Left hindlimb (tissue), 1 donor: Measurements from ENCODE around the gene COL6A2.
"Not testable (repeated sequence)": the region's sequence is repeated elsewhere in the genome, so short reads cannot be mapped to it uniquely, and the experiment has no call there.

Experiments used
- DNase-seq: peaks from one replicate; pipeline ENCODE4 v3.0.0-alpha.2; 2018

The COL6A2 gene

GRCh38 chr21:46095083-46095719 is 2.7 kb upstream of the COL6A2 start:
- DNase-seq: peak; percentile 30

DNA sequence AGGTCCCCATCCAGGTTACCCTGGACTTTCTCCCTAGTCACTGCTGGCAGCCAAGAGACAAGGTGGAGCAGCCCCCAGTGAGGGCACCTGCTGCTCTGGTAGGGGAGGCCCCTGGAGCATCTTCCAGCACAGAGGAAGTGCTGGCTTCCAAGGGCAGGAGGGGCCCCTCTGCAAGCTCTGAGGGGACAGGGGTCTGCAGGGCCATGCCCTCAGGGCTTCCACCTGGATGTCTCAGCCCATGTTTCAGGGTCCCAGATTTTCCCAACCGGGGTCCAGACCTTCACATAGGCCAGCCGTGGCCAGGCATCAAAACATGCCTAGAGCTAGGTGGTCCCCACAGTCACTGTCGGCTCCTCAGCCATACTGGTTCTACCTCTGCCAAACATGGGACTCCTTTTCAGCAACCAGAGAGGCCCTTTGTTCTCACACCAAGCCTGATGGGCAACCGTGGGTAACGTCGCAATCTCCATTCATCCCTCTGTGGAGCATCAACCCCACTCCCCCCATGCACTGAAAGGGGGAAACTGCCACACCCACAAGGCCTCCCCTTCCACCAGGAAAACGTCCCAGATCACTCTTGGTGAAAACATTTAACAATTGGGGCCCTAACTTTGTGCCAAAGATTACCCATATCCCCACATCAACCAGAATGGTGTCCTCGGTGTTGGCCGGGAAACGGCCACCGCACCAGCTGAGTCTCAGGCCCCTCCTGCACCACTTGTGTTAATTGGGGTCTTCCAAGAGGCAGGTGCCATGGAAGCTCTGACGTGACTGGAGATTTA is 1.9 kb upstream of the COL6A2 start:
- peak; percentile 26 for DNase-seq

DNA sequence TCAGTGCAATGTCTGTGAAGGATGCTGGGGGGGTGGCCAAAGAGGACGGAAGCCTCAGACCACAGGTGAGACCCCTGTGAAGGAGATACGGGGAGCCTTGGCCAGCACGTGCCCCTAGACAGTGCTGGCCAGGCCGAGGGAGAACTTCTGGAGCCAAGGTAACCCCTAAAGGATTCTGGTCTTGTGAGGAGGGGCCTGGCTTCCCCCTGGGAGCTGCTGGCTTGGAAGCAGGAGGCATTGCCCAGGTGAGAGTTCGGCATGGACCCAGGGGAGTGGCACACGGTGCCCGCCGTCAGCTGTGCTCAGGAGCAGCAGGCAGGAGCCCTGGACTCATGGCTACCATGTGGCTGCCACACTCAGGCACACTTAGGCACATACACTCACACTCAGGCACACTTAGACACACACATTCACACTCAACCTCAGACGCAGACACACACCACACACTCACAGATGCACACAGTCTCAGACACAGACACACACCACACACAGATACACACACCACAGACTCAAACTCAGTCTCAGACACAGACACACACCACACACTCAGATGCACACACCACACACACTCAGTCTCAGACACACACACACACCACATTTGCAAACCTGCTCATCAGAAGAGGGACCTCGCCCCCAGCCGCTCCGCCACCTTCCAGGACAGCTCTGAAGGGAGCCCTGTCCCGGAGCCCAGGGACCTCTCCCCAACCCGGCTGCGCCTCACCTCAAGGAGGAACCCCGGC is 1.1 kb upstream of the COL6A2 start:
- peak; percentile 32 for DNase-seq

GRCh38 chr21:46098303-46099141 is 610 bp downstream of the COL6A2 start:
- DNase-seq: peak; percentile 63

GRCh38 chr21:46099476-46099875 is 1.6 kb downstream of the COL6A2 start:
- DNase-seq: peak; percentile 45

GRCh38 chr21:46100020-46100419 is 2.1 kb downstream of the COL6A2 start:
- DNase-seq: peak; percentile 27

- peak; percentile 21 for DNase-seq
Observed at GRCh38 chr21:46100426-46100825, 2.5 kb downstream of the COL6A2 start.

- DNase-seq: no peak
Observed at GRCh38 chr21:46100906-46101305, 3.0 kb downstream of the COL6A2 start.

DNA sequence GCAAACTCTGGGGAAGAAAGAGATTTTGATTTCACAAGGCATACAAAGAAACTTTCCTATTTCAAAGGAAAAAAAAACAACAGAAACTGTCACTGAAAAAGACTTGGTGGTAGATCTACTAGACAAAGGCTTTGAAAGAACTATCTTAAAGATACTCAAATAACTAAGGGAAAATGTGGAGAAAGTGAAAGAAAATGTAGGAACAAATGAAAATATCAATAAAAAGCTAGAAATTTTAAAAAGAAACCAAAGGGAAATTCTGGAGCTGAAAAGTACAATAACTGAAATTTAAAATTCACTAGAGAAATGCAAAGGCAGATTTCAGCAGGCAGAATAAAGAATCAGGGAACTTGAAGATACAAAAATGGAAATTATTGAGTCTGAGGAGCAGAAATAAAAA is 6.2 kb downstream of the COL6A2 start:
- no peak for DNase-seq

GRCh38 chr21:46107376-46107775 is 9.5 kb downstream of the COL6A2 start:
- not testable (repeated sequence) for DNase-seq

GRCh38 chr21:46108827-46109312 is 11.0 kb downstream of the COL6A2 start:
- DNase-seq: peak; percentile 7

DNA sequence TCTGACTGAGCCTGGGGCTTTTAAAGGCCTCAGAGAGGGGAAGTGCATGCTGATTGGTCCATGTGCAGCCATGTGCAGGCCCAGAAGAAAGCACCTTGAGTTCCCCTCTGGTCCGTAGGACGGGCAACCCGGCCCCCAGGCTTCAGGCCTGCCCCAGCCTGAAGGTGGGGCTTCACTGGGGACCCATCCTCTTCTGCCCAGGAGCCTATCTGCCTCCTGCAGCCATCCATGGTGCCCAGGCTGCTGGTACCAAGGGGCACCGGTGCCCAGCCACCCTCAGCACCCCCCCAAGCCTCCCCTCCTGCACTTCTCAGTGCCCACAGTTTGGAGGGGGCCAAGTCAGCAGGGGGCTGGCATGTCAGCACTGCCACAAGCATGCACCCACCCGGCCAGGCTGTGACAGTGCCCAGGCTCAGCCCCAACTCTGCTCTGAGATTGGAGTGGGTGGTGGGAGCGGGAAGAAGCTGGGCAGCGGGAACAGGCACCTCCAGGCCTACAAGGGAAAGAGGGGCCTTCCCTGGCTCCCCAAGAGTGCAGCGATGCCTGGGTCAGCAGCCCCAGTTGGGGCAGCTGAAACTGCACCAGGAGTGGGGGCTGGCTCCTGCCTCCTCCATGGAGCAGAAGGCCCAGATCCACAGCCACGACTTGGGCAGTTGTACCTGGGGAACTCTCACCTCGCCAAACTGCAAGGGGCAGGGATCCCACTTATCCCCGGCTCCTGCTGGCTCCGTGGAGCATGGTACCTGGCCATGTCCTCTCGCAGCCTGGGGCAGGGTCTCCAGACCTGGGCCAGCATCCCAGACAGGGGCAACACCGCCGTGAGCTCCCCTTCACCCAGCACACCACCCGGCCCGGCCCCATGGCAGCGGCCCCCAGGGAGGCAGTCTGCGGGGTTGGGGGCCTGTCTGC is 11.7 kb downstream of the COL6A2 start:
- peak; percentile 23 for DNase-seq

- peak; percentile 46 for DNase-seq
Observed at GRCh38 chr21:46110499-46111192, 12.7 kb downstream of the COL6A2 start.

GRCh38 chr21:46111193-46111571 is 13.3 kb downstream of the COL6A2 start:
- peak; percentile 16 for DNase-seq

- peak; percentile 30 for DNase-seq
Observed at GRCh38 chr21:46111857-46112724, 14.2 kb downstream of the COL6A2 start.

- DNase-seq: peak; percentile 5
Observed at GRCh38 chr21:46112725-46113215, 14.9 kb downstream of the COL6A2 start.

- DNase-seq: peak; percentile 19
Observed at GRCh38 chr21:46113497-46114176, 15.7 kb downstream of the COL6A2 start.

DNA sequence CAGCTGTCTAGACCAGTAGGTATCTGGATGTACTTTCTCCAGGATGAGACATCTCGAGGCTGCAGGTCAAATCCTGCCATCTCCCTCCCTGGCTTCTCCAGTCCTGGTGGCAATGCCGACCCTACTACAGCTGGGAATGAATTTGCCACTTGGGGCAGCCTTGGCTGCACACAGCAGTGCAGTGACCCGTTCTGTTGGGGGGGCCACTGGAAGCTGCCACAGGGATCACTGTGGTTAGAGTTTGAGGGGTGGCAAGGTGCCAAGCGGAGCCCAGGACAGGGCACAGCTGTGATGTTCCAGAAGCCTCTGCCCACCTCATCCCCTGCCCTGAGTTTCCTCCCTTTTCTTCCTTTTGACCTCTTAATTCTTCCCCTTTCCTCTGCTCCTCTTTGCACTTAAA is 17.1 kb downstream of the COL6A2 start:
- peak; percentile 37 for DNase-seq
